IMR-90 (cell line): ENCODE measurements around the gene TNKS2. TPM values are rescaled to one million over a fixed set of nuclear protein-coding genes. Genes with fewer than 3 reads are reported as not detected.

ENCODE experiments used
- ATAC-seq: fragments of 200-7000 bp; cut with Tn5 transposase; 2 replicates; pipeline ENCODE4 v1.9.1; 2020; ENCODE audit warnings: low read depth, mild to moderate bottlenecking, moderate library complexity
- BruUV-seq: library from RNA; stranded (reverse); fragments of 400-500 nt; replicated peaks from 2 replicates; lab custom pipeline; 2021; lab: Mats Ljungman, UMichigan
- CTCF ChIA-PET: fragments of 300-600 bp; formaldehyde crosslinking; extraction: SDS; loops from one replicate; lab custom pipeline; 2021; ENCODE audit warnings: antibody characterized with exemption; lab: Yijun Ruan, JAX
- POLR2A ChIA-PET: fragments of 300-600 bp; sonication (Branson Sonifier 250); formaldehyde crosslinking; loops from one replicate; lab custom pipeline; 2022; ENCODE audit warnings: antibody characterized with exemption; ENCODE audit not compliant: unreplicated experiment; lab: Charles Lee
- DNase-seq: peaks from one replicate; pipeline ENCODE4 v3.0.0; 2013
- H2AFZ ChIP-seq: replicated peaks from 2 replicates; pipeline ENCODE3; 2013; ENCODE audit warnings: low read length, mild to moderate bottlenecking; ENCODE audit not compliant: poor library complexity
- H2AK5ac ChIP-seq: 2 replicates; pipeline ENCODE4 v1.6.1; 2013; ENCODE audit warnings: low read depth, low read length, inconsistent platforms
- H2AK9ac ChIP-seq: replicated peaks from 2 replicates; pipeline ENCODE3; 2013; ENCODE audit warnings: mild to moderate bottlenecking, low read depth, low read length, moderate library complexity; ENCODE audit not compliant: poor library complexity
- H2BK120ac ChIP-seq: 2 replicates; pipeline ENCODE4 v1.6.1; 2013; ENCODE audit warnings: low read depth, low read length, inconsistent platforms
- H2BK15ac ChIP-seq: 3 replicates; pipeline ENCODE4 v1.6.1; 2013; ENCODE audit warnings: low read depth, low read length, inconsistent platforms
- H2BK20ac ChIP-seq: 2 replicates; pipeline ENCODE4 v1.6.1; 2013; ENCODE audit warnings: low read depth, mild to moderate bottlenecking, inconsistent platforms, low read length, moderate library complexity
- H2BK5ac ChIP-seq: 2 replicates; pipeline ENCODE4 v1.6.1; 2013; ENCODE audit warnings: mild to moderate bottlenecking, low read depth, low read length, inconsistent platforms; ENCODE audit not compliant: poor library complexity, severe bottlenecking
- H3K14ac ChIP-seq: replicated peaks from 2 replicates; pipeline ENCODE4 v1.6.1; 2013; ENCODE audit warnings: low read depth, low read length, inconsistent platforms
- H3K18ac ChIP-seq: 2 replicates; pipeline ENCODE4 v1.6.1; 2013; ENCODE audit warnings: low read depth, low read length, control low read depth
- H3K23ac ChIP-seq: 2 replicates; pipeline ENCODE4 v1.6.1; 2013; ENCODE audit warnings: low read depth, low read length, inconsistent platforms
- H3K27ac ChIP-seq: 2 replicates; pipeline ENCODE4 v1.5.1; 2013; ENCODE audit warnings: mild to moderate bottlenecking, control low read depth, low read length; ENCODE audit not compliant: insufficient read depth
- H3K27me3 ChIP-seq: 2 replicates; pipeline ENCODE4 v1.6.1; 2013; ENCODE audit warnings: low read length; ENCODE audit not compliant: control insufficient read depth, insufficient read depth
- H3K36me3 ChIP-seq: 2 replicates; pipeline ENCODE4 v1.6.1; 2013; ENCODE audit warnings: low read length, mixed read lengths; ENCODE audit not compliant: control insufficient read depth, insufficient read depth
- H3K4ac ChIP-seq: 2 replicates; pipeline ENCODE4 v1.6.1; 2013; ENCODE audit warnings: low read depth, low read length, inconsistent platforms
- H3K4me1 ChIP-seq: 2 replicates; pipeline ENCODE4 v1.6.1; 2013; ENCODE audit warnings: low read length, mixed read lengths; ENCODE audit not compliant: control insufficient read depth, insufficient read depth
- H3K4me2 ChIP-seq: 2 replicates; pipeline ENCODE4 v1.6.1; 2013; ENCODE audit warnings: low read depth, mild to moderate bottlenecking, control low read depth, low read length, moderate library complexity
- H3K4me3 ChIP-seq: 2 replicates; pipeline ENCODE4 v1.5.1; 2013; ENCODE audit warnings: low read depth, mild to moderate bottlenecking, control low read depth, low read length, moderate library complexity; ENCODE audit not compliant: insufficient read depth
- H3K56ac ChIP-seq: 2 replicates; pipeline ENCODE4 v1.6.1; 2013; ENCODE audit warnings: low read length, inconsistent platforms; ENCODE audit not compliant: insufficient read depth; ENCODE audit errors: extremely low read depth
- H3K79me1 ChIP-seq, 2 experiments: 2 replicates each; pipeline ENCODE4 v1.6.1; 2013; ENCODE audit warnings: low read length in 2 of 2, inconsistent platforms in 1 of 2, low read depth in 1 of 2
- H3K9ac ChIP-seq: 2 replicates; pipeline ENCODE4 v1.6.1; 2013; ENCODE audit warnings: low read depth, low read length, control low read depth
- H3K9me1 ChIP-seq: 2 replicates; pipeline ENCODE4 v1.6.1; 2013; ENCODE audit warnings: low read length, inconsistent platforms; ENCODE audit not compliant: insufficient read depth
- H3K9me3 ChIP-seq: 2 replicates; pipeline ENCODE4 v1.6.1; 2013; ENCODE audit warnings: low read length; ENCODE audit not compliant: control insufficient read depth, insufficient read depth
- H4K20me1 ChIP-seq: 2 replicates; pipeline ENCODE4 v1.6.1; 2013; ENCODE audit warnings: low read length, inconsistent platforms; ENCODE audit not compliant: insufficient read depth
- H4K5ac ChIP-seq: 2 replicates; pipeline ENCODE4 v1.6.1; 2013; ENCODE audit warnings: mild to moderate bottlenecking, low read depth, low read length, control low read depth
- H4K8ac ChIP-seq, 2 experiments: 2 replicates each; pipeline ENCODE4 v1.6.1; 2013; ENCODE audit warnings: low read depth in 2 of 2, low read length in 2 of 2, control low read depth in 1 of 2, inconsistent platforms in 1 of 2
- H4K91ac ChIP-seq: 2 replicates; pipeline ENCODE4 v1.6.1; 2013; ENCODE audit warnings: low read depth, low read length, inconsistent platforms; ENCODE audit not compliant: insufficient read depth
- CTCF ChIP-seq: conservative IDR thresholded peaks from 2 replicates; pipeline ENCODE4 v1.5.1; 2012; ENCODE audit warnings: mild to moderate bottlenecking, low read depth, low read length, improper control_type of control experiment
- ELK1 ChIP-seq: fragments of 150-350 bp; IDR thresholded peaks from 2 replicates; pipeline ENCODE4 v1.6.1; 2016; ENCODE audit warnings: low read depth, mild to moderate bottlenecking, low read length, moderate library complexity, borderline replicate concordance
- MXI1 ChIP-seq: IDR thresholded peaks from 2 replicates; pipeline ENCODE4 v1.6.1; 2012; ENCODE audit warnings: low read depth, mild to moderate bottlenecking, low read length, moderate library complexity, borderline replicate concordance
- RCOR1 ChIP-seq: IDR thresholded peaks from 2 replicates; pipeline ENCODE4 v1.6.1; 2012; ENCODE audit warnings: mild to moderate bottlenecking, low read length, improper control_type of control experiment; ENCODE audit not compliant: insufficient replicate concordance
- RFX5 ChIP-seq: IDR thresholded peaks from 2 replicates; pipeline ENCODE4 v1.8.0; 2012; ENCODE audit warnings: low read depth, mild to moderate bottlenecking, low read length, moderate library complexity
- USF2 ChIP-seq: fragments of 150-350 bp; IDR thresholded peaks from 2 replicates; pipeline ENCODE4 v1.6.1; 2017; ENCODE audit warnings: mild to moderate bottlenecking, antibody characterized with exemption, low read length, low read depth
- WGBS, 2 experiments: methylation state at CpG; one replicate each; pipeline versions ENCODE4 v1.1.5 to v1.1.7; 2013; ENCODE audit warnings: missing lambda C conversion rate in 2 of 2; ENCODE audit not compliant: insufficient read length in 1 of 2; ENCODE audit errors: extremely low coverage in 2 of 2; 5-methylcytosine and 5-hydroxymethylcytosine counted together
- dilution Hi-C: fragments of 300-500 bp; cut with HindIII; formaldehyde crosslinking; loops from one replicate; pipeline ENCODE4 v1.14.3; 2018; ENCODE audit warnings: low sequenced_read_pairs; ENCODE audit not compliant: unreplicated experiment
- in situ Hi-C: fragments of 300-500 bp; cut with MboI; formaldehyde crosslinking; loops from 3 replicates; pipeline ENCODE4 v1.14.3; 2019; ENCODE audit warnings: low sequenced_read_pairs, inconsistent platforms, mixed read lengths
- intact Hi-C: fragments of 100-400 bp; cut with micrococcal nuclease; formaldehyde crosslinking; loops from 2 replicates; pipeline ENCODE4 v1.10.0; 2022
- polyA plus RNA-seq, 3 experiments: library from polyadenylated mRNA; depleted of rRNA; stranded (reverse); fragments of >200 nt; gene quantifications; 2 replicates each; pipeline ENCODE4 v1.2.3, GENCODE V29; 2012; ENCODE audit warnings: low replicate concordance in 1 of 3
- total RNA-seq: library from RNA; depleted of rRNA; stranded (reverse); fragments of >200 nt; gene quantifications from 2 replicates; pipeline ENCODE4 v1.2.3, GENCODE V29; 2012

Gene TNKS2
- total and polyA plus RNA-seq, 2 of the 4 experiments (the other 2 are of a cell fraction) = 17.0 to 41.4 TPM

GRCh38 chr10:91772461-91772860, 25.8 kb upstream of the TNKS2 start:
- no peaks in the 10 kb centered on the region for H3K36me3 ChIP-seq
- no peak overlapping the region for H3K23ac ChIP-seq
- no TSS peak for BruUV-seq
- no peak overlapping the region for H2AK5ac ChIP-seq
- no peaks in the 10 kb centered on the region for H3K9me3 ChIP-seq
- no peak overlapping the region for H2BK20ac ChIP-seq
- no peak overlapping the region for H3K27ac ChIP-seq
- in situ Hi-C loops (no loop called here), dilution Hi-C loops (no loop called here), intact Hi-C loops (no loop called here)
- no peak overlapping the region for H2AK9ac ChIP-seq
- ChIA-PET CTCF (no interaction called here), POLR2A (interaction anchor here (0.6 kb wide), 1 partner anchor 394 kb away, joined by 3 read pairs; no protein-coding TSS in a partner anchor)
- H3K14ac ChIP-seq = no peak overlapping the region
- H2BK5ac ChIP-seq = no peak overlapping the region
- H3K4ac ChIP-seq = no peak overlapping the region
- H2BK120ac ChIP-seq = no peak overlapping the region
- H2BK15ac ChIP-seq = no peak overlapping the region
- no peak overlapping the region for H3K9ac ChIP-seq
- no peaks in the 10 kb centered on the region for H3K9me1 ChIP-seq
- H3K79me1 ChIP-seq = no peaks in the 10 kb centered on the region
- H4K5ac ChIP-seq = no peak overlapping the region
- H4K91ac ChIP-seq = no peak overlapping the region
- no peak overlapping the region for H3K4me2 ChIP-seq
- TF ChIP-seq RFX5 (no peak), RCOR1 (no peak), ELK1 (no peak), MXI1 (no peak), CTCF (no peak), USF2 (no peak)
- H2AFZ ChIP-seq = no peak overlapping the region
- 80% methylated on average over 1 of the region's 2 CpGs; no CpG with 5 or more reads in 1 of the 2 experiments for WGBS, 2 experiments
- no peak for ATAC-seq
- H3K56ac ChIP-seq = no peak overlapping the region
- no peaks in the 10 kb centered on the region for H4K20me1 ChIP-seq
- H3K27me3 ChIP-seq = peaks cover 10% of the 10 kb centered on the region
- no peak for DNase-seq
- no peak overlapping the region for H4K8ac ChIP-seq
- H3K4me3 ChIP-seq = no peak overlapping the region
- no peaks in the 10 kb centered on the region for H3K4me1 ChIP-seq
- H3K18ac ChIP-seq = no peak overlapping the region
